ENCODE measurements around the gene CCL26.
"Not testable (repeated sequence)": the region's sequence is repeated elsewhere in the genome, so short reads cannot be mapped to it uniquely, and the experiment has no call there.

The CCL26 gene

GRCh38 chr7:75737856-75738603 is 34.0 kb downstream of the CCL26 start:
- no peak for ATAC-seq

GRCh38 chr7:75735581-75736350 is 36.2 kb downstream of the CCL26 start:
- no peak for ATAC-seq

GRCh38 chr7:75734586-75735458 is 37.2 kb downstream of the CCL26 start:
- no peak for ATAC-seq

- ATAC-seq: peak in 1 of 2 donors; percentile 21
These were observed 39.0 kb downstream of the CCL26 start for GRCh38 chr7:75732764-75733630.

GRCh38 chr7:75732016-75732521 is 39.9 kb downstream of the CCL26 start:
- no peak for ATAC-seq

GRCh38 chr7:75729851-75730274 is 42.1 kb downstream of the CCL26 start:
- no peak for ATAC-seq

GRCh38 chr7:75727881-75728593 is 44.0 kb downstream of the CCL26 start:
- peak; percentile 51 to 68 for ATAC-seq

GRCh38 chr7:75727351-75727750 is 44.7 kb downstream of the CCL26 start:
- not testable (repeated sequence) for ATAC-seq

- ATAC-seq: no peak
These were observed 46.7 kb downstream of the CCL26 start for GRCh38 chr7:75725306-75725705.

- ATAC-seq: no peak
These were observed 48.6 kb downstream of the CCL26 start for GRCh38 chr7:75723444-75723843.

- ATAC-seq: no peak
These were observed 49.6 kb downstream of the CCL26 start for GRCh38 chr7:75722373-75722772.

- ATAC-seq: not testable (repeated sequence)
These were observed 50.1 kb downstream of the CCL26 start for GRCh38 chr7:75721922-75722321.

- no peak for ATAC-seq
These were observed 50.6 kb downstream of the CCL26 start for GRCh38 chr7:75721426-75721825.

- ATAC-seq: no peak
These were observed 52.4 kb downstream of the CCL26 start for GRCh38 chr7:75719626-75720025.
